Stimulated activated CD8-positive, alpha-beta memory T cell treated with anti-CD3 and anti-CD28 coated beads, Interleukin-2, amount 100 ng/mL, for 1 hour (primary cell): ENCODE results near the gene MEG3.

Experiments
- DNase-seq, 2 donors: peaks; one replicate each; pipeline ENCODE4 v3.0.0-alpha.2; 2020; ENCODE audit warnings: low read depth in 2 of 2

MEG3 gene

DNA sequence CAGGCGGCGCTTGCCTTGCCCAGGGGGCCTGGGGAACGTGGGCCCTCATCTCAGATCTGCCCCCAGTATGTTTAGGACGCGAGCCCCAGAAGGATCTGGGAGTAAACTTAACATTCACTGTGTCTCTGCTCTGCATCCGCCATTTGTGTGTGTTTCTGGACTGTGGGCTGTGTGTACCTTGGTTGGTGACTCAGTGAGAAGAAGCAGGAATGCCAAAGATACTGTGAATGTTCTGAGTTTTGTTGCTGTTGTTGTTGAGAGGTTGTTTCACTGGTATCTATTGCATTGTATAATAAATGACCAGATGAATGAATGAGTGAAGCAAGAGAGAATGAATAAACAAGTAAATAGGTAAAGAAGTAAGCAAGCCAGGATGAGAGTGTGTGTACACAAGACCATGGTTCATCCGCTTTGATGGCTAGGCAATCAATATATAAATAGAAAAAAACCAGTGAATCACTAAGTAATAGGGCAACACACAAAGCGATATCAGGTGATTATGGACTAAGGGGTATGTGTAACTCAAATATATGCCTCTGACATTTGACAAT, 20.5 kb downstream of the MEG3 start:
- no peak for DNase-seq

DNA sequence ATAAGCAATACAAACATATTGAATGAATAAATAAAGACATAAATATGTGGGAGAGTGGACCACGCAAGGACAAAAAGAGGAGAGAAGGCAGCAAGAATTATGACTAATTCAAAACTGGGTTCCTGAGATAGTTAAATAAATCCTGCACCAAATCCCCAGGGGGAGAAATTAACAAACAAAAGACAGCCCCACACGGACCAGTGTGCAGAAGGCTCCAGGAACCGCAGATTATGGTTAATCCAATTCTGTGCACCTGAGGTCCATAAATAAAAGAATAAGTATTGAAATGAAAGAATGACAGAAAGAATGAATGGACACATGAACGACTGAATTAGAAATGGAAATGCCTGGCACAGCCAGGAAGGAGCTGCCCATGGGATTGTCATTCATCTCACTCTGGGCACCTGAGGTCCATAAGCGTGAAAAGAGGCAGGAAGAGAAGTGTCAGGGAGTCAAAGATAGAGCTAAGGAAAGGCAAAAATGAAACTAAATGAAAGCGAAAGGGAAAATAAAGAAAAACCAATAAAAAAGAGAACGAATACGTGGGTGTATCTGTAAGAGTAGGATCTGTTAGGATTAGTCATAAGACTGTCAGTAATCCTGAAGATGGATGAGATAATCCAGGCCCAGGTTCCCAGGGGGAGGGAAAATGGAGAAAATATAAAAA, 23.3 kb downstream of the MEG3 start:
- DNase-seq, result no peak

DNA sequence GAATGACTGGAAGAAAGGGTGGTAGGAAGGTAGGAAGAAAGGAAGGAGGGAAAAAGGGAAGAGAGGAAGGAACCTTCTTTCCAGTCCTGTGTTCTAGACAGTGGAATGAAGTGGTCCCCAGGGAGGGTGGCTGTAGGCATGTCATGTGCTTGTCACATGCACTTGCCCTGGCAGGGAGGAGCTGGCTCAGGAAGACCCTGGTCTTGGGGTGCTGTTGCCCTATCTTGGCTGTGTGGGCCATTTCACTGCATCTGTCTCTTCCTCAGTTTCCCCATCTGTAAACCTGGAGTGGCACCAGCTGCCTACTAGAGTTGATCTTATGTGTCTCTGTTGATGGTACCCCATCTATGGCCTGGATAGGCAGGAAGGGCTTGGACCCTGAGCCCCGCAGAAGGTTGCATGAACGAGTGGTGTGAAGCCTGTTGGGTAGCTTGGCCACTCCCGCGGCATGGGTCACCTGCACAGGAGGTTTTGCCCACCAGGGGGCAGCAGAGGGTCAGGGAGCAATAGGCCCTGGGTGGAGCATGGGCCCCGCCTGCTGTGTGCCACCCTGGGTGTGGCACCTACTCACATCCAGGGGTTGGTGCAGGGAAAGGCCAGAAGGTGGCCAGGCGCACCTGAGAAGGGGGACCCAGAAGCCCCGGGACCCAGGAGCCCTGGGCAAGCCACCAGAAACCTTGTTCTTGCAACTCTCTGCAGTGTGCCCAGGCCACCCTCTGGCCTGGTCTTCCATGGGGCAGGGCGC, 25.1 kb downstream of the MEG3 start:
- DNase-seq, result peak; percentile 62 to 64

DNA sequence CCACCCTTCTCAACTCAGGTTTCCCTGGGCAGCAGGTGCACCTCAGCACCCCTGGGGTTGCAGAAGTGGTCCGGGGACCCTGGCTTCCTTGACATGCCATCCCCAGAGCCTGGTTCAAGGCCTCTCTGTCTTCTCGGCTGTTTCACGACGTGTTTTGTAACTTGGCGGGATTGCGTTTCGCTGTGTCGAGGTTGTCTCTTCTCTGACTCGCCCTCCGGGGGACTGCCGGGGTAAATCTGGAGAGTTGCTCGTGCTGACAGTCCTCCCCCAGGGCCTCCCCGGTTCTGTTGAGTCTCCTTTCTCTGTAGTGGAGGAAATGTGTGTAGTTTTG, 25.6 kb downstream of the MEG3 start:
- DNase-seq, result no peak

DNA sequence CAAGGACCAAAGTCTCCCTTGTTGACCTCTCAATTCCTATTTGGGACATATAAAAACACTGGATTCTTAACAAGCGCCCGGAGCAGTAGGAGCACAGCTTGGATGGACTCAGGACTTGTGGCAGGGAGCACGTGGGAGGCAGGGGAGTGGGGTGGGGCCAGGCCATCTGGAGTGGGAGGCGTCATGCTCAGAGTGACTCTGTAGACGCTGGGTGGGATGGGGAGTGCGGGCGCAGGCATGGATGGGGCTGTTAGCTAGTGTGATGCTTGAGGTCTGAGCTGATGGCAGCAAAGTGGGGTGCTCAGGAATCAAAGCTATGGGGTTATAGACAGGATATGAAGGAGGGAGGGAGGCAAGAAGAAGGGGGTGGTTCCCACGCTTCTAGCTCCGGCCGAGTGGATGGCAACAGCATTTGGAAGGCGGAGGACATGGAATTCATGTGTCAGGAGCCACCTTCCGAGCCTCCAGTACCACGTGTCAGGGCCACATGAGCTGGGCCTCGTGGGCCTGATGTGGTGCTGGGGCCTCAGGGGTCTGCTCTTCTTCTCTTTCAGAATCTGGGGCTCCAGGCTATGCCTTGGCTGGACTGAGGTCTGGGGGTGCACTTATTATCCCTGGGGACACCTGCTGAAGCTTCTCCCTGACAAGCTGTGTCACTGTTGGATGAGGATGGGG, 26.2 kb downstream of the MEG3 start:
- DNase-seq, result no peak

DNA sequence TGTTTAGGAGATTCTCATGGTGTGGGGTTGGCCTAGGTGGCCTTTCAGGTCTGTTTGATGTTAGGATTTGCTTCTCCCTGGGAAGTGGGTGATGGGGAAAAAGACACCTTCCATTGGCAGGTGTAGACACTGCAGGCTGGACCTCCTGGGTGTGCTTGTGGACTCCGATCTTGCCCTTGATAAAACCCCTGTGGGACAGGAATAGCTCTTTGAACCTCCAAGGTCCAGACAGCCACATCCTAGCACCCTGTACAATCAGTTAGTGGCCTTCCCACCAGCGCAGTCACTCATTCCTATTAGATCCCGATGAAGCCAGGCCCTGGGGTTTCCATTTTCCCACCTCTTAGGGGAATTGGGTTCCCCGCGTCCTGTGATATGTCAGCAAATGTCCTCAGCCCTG, 28.5 kb downstream of the MEG3 start:
- no peak for DNase-seq

DNA sequence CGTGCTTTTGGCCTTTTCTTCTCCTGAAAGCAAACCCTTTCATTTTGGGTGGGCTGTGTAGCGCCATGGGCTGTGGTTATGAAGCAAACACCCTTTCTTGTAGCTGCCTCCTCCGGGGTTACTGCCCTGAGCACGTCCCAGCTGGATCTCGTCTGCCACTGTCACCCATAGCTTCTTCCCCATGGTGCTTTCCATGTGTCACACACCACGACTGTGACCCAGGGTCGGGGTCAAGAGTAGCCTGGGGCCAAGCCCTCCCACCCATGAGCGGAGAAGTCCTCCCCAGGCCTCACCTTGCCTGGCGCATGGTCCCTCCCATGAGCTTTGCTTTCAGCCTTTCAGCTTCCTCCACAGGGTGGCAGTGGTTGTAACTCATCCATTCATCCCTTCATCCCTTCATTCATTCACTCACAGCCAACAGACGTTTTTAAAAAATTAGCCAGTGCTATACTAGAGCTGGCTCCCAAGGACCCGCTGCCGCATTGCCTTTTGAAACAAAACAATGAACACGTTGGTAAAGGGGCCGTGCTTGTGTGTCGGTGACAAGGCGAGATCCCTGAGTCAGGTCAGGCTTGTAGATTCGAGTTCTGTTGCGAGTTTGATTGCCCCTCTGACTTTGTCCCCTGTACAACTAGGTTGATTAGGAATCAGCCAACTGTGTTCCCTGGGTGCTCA, 29.5 kb downstream of the MEG3 start:
- DNase-seq, result no peak

DNA sequence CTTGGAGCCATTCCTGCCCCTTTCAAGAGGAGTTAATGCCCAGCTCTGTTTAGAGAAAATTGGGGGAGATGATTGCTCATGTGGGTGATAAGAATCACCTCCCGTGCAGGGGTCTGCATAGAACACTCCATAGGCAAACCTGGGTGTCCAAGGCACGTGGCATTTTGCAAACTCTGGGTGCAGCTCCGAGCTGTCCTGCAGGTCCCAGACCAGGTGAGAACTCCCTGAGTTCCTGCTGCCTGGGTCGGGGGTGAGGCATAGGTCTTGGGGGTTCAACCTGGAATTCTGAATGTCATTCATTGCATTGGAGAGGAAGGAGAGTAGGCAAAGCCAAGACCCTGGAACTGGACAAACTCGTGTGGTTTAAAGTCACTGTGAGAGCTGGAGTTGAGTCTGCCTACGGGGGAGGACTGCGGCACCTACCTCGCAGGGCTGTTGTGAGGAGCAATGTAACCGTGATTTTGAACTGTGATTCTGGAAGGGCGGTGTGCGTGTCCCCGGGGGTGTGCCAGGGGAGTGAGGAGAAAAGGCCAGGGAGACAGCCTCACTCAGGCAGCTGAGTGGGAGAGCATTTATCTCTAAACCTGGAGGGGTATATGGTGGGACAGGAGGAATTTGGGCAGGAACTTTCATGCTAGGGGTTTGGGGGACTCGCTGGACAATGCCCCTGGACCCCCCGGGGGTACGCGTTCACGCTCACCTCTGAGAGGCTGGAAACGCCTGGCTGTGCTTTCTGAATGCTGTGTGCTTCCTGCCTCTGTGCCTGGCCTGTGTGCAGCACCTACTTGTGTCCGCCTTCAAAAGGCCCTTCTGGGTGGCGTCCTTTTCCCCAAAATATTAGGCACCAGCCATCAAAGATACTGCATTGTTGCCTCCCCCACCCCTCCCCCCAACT, 30.4 kb downstream of the MEG3 start:
- DNase-seq, result no peak

DNA sequence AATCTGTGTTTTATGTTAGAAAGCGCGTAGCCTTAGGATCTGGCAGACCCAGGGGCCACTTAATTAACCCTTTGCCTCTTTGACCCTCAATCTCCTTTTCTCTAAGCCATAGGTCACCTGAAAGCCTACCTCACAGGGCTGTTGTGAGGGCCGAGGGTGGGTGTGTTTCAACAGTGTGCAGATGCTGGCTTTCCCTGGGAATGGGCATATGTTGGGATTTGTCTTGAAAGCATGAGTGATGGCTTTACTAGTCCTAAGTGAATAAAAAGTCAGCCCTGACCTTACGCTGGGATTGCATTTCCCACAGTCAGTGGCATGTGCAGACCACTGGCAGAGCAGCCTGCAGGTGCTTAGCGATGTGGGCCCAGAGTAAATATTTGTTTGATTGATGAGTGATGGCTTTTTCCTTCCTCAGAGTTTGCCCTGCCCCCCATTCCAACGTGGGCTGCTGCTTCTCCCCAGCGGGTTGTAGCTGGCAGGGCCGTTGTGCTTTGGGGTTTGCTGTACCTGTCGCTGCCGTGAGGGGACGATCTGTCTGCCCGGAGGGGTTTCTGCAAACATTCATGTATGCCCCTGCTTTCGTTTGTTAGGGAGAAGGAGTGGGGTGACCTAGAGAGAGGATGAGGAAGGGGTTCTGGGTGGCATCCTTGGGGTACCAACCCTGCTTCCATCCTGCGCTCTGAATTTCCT, 31.5 kb downstream of the MEG3 start:
- DNase-seq, result no peak

DNA sequence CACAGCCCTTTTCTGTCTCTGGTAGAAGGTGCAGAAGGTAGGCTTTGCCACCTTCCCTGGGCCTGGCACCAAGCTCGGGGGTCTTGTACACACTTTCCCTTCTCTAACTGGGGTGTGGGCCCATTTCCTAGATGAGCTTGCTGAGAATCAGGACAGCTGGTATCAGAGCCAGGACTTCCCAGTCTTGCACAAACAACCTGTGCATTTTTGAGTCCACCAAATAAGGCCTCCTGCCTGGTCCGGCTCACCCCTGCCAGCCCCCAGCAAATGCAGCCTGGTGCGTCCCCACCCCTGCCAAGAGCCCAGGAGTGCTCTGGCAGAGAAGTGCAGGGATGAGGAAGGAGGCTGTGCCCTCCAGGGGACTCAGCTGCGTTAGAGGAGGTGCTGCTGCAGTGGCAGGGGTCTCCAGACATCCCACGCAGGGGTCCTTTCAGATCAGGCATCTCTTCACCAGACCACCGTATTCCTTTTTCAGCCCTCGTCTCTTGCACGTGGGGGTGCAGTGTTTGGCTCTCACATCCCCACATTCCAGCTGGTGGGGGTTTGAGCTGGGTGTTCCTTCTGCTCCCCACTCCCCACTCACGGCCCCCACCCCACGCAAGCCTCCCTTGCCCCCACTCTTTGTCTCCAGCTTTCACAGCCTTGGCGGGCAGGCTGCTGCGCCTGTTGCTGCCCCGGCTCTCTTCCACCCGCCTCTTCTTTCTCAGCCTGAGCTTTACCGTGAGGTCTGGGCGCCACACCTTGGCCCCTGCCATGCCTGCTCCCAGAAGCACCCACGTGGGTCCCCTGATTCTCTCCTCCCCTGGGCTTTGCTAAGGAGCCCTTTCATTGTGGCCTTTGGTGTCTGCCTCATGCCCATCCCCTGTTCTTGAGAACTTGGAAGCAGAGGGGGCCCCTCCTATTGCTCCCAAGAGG, 32.3 kb downstream of the MEG3 start:
- no peak for DNase-seq

DNA sequence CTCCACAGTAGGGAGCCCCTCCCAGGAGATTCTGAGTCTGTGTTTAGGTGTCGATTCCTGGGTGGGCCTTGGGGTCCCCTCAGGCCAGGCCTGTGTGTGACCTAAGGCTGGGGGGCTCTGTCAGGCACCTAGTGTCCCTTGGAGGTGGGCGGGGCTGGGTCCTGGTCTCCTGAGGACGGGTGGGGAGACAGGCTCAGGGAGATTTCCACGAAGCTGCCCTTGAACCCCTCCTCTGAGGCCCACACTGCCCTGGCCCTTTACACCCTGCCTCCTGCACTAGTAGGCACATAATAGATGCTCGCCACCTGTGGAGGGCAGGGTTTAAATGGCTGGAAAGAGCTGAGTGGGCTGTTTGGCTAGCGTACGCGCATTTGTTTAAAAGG, 32.9 kb downstream of the MEG3 start:
- DNase-seq, result no peak

DNA sequence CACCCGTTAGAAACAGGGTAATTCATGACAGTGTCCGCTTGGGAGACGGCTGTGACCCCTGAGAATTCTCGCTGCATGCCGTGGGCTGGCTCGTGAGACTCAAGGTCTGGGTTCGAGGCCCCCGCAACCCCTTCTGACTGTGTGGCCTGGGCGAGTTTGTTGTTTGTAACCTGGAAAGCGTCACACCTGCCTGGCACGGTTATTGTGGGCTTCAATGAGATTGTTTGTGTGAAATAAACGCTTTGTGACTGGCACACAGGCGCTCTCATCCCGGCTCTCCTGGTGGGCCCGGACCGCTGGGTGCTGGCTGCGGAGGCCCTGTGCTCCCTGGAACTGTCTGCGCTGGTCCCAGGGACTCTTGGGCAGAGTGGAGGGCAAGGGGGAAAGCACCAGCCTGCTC, 33.9 kb downstream of the MEG3 start:
- no peak for DNase-seq

DNA sequence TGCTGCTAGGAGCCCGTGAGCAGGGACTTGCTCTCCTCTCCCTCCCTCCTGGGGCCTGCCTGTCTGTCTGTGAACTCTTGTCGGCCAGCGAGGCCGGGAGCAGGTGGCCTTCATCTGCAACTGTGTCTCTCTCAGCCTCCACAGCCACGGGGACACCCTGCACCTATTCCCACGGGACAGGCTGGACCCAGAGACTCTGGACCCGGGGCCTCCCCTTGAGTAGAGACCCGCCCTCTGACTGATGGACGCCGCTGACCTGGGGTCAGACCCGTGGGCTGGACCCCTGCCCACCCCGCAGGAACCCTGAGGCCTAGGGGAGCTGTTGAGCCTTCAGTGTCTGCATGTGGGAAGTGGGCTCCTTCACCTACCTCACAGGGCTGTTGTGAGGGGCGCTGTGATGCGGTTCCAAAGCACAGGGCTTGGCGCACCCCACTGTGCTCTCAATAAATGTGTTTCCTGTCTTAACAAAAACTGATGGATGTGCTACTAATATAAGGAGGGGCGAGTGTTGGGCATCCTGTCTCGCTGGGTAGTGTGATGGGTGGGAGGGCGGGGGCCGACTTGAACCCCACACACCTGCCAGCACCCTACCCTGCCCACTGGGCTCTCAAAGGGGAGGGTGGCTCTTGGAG, 34.8 kb downstream of the MEG3 start:
- no peak for DNase-seq

DNA sequence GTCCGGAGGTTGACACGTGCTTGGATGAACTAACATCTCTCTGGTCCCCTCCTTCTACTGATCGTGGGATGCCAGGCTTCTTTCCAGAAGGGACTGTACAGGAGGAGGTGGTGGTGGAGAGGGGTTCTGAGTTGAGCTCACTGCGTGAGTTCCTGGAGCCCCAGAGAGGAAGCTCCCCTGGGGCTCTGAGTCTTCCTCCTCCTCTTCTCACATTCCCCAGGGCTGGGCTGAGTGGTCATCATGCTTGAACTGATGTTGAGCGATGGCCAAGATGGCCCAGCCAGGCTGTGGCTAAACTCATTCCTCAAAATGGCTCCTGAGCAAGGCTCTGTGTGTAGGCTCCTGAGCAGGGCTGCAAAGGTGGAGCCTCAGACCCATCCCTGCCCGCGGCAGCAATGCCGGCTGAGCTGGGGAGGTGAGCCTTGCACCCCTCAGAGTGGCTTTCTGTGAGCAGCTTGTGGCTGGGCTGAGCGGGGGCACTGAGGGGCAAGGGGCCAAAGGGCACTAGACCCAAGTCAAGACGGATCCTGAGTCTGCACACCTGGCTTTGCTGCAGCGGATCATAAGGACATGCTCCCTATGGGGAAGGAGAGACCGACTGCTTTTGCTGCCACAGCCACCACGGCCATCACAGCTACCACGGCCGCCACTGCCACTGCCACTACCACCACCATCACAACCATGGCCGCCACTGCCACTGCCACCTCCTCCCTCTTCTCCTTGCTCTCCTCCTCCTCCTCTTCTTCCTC, 35.4 kb downstream of the MEG3 start:
- no peak for DNase-seq

DNA sequence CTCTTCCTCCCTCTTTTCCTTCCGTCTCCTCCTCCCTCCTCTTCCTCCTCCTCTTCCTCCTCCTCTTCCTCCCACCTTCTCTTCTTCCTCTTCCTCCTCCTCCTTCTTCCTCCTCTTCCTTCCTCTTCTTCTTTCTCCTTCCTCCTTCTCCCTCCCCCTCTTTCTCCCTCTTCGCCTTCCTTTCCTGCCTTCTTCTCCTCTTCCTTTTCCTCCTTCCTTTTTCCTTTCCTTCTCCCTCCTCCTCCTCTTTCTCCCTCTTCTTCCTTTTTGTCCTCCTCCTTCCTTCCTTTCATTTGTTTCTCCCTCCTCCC, 36.0 kb downstream of the MEG3 start:
- DNase-seq, result no peak

DNA sequence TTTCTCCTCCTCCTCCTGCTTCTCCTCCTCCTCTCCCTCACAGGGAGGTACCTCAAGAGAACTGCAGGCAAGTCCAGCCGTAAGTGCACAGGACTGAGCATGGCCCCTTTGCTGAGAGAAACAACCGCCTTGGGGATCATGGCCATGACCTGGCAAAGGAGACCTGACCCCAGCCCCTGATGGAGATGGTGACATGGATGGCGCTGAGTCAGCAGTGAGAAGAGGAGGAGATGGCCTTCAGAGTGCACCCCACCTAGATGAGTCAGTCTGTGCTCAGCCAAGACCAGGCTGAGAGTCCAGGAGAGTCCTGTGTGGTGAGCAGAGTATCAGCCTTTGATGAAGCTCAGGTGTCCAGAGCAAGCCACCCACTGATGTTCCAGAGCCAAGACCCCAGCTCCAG, 36.4 kb downstream of the MEG3 start:
- no peak for DNase-seq

DNA sequence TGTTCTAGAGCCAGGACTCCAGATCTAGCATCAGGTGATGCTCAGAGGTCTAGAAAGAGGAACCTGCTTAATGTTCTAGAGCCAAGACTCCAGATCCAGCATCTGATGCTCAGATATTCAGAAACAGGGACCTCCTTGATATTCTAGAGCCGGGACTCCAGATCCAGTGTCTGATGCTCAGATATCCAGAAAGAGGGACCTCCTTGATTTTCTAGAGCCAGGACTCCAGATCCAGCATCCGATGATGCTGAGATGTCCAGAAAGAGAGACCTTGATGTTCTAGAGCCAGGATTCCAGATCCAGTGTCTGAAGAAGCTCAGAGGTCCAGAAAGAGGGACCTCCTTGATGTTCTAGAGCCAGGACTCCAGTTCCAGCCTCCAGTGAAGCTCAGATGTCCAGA, 36.9 kb downstream of the MEG3 start:
- no peak for DNase-seq

DNA sequence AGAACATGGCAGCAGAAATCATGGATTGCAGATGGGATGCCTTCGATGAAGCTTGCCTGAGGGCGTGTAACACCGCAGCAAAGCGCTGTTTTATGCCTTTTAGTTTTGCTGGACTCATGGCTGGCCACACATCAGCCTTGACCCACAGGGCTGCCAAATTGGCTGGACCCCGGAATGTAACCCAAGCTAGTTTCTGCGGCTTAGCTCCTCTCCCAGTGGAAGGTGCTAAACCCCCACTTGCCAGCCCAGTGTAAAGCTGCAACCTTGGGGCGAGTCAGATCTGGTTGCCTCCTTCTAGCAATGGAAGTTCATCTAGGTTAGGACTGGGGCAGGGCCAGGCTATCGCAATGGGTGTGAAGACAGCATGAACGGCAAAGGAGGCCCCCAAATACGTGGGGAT, 38.3 kb downstream of the MEG3 start:
- no peak for DNase-seq
